Ammon's horn (tissue), 1 donor: Measurements from ENCODE around the gene SLC25A34.
A peak's percentile ranks its signal among the peaks of the same experiment; 100 is the strongest.

Source experiments
- DNase-seq: peaks from one replicate; pipeline ENCODE4 v3.0.0-alpha.2; 2016; ENCODE audit warnings: low spot score

The SLC25A34 gene

GRCh38 chr1:15714406-15715136 lies 21.5 kb upstream of the SLC25A34 start:
- DNase-seq, result peak; percentile 84

GRCh38 chr1:15717418-15718125 lies 18.5 kb upstream of the SLC25A34 start:
- DNase-seq, result no peak

- no peak for DNase-seq
Measured at GRCh38 chr1:15718199-15718601, 17.9 kb upstream of the SLC25A34 start.

GRCh38 chr1:15719381-15720120 lies 16.5 kb upstream of the SLC25A34 start:
- no peak for DNase-seq

GRCh38 chr1:15720861-15721260 lies 15.2 kb upstream of the SLC25A34 start:
- no peak for DNase-seq

- no peak for DNase-seq
Measured at GRCh38 chr1:15722411-15722810, 13.6 kb upstream of the SLC25A34 start.

- no peak for DNase-seq
Measured at GRCh38 chr1:15722836-15723532, 13.1 kb upstream of the SLC25A34 start.

GRCh38 chr1:15723631-15724246 lies 12.3 kb upstream of the SLC25A34 start:
- DNase-seq, result no peak

- DNase-seq, result no peak
Measured at GRCh38 chr1:15724949-15725880, 10.8 kb upstream of the SLC25A34 start.

- no peak for DNase-seq
Measured at GRCh38 chr1:15726508-15726907, 9.6 kb upstream of the SLC25A34 start.

GRCh38 chr1:15727021-15727420 lies 9.0 kb upstream of the SLC25A34 start:
- DNase-seq, result no peak

GRCh38 chr1:15727424-15727823 lies 8.6 kb upstream of the SLC25A34 start:
- no peak for DNase-seq

- DNase-seq, result no peak
Measured at GRCh38 chr1:15727866-15728534, 8.1 kb upstream of the SLC25A34 start.

GRCh38 chr1:15728937-15729657 lies 7.0 kb upstream of the SLC25A34 start:
- no peak for DNase-seq

GRCh38 chr1:15730423-15730822 lies 5.6 kb upstream of the SLC25A34 start:
- DNase-seq, result no peak

- DNase-seq, result no peak
Measured at GRCh38 chr1:15730936-15731335, 5.1 kb upstream of the SLC25A34 start.

GRCh38 chr1:15731735-15732685 lies 4.0 kb upstream of the SLC25A34 start:
- DNase-seq, result no peak

GRCh38 chr1:15732686-15733081 lies 3.4 kb upstream of the SLC25A34 start:
- DNase-seq, result no peak
